HG03135 (cell line): Measurements from ENCODE around the gene STK33.

Experiments used
- ATAC-seq: cut with Tn5 transposase; IDR thresholded peaks from one replicate; pipeline ENCODE4 v1.9.1; 2021; ENCODE audit warnings: mild to moderate bottlenecking, moderate library complexity; ENCODE audit not compliant: unreplicated experiment

The STK33 gene

DNA sequence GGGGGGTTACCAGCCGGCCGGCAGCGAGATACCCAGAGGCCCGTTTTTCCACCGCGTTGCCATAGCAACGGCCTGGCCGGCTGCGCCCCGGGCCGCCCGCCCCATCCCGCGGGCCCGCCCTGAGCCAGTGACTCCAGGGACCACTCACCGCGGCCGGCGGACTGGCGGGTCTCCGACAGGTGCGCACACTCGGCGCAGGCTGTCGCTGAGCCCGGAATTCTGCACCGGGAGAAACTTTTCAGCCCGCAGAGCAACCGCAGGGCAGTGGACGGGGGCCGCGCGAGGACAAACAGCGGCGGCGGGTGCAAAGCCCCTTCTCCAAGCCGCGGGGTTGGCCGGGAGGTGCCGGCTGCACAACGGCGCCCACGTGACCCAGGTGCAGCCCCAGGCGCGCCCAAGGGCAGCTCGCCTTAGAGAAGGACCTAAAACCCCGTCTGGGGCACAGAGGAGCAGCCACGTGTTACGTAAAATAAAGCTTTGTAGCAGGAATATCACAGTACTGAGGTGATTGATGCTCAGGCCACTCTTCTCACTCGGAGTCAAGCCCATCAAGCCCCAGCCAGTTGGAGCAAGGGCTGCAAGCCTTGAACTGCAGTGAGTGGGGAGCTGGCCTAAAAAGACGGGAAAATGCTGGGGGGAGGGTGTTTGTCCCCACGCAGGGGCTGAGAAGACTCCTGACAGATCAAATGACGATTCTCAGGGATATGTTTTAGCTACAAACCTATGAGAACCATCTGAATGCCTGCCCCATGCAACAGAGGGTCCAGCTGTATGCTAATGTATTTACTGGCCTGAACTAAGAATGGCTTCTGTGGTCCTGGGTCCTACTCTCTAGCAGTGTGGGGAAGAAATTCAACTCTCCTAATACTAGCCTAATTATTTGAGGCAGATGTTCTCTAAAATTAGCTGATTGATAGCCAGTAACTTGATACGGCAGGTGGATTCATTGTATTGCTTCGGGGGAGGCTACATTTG, at the start of gene STK33:
Gene STK33, minus strand, starts transcription at position 294 of the 975 bp plus-strand sequence. CDS start 119,323 bp downstream, outside the sequence.
- peak; percentile 91 for ATAC-seq

DNA sequence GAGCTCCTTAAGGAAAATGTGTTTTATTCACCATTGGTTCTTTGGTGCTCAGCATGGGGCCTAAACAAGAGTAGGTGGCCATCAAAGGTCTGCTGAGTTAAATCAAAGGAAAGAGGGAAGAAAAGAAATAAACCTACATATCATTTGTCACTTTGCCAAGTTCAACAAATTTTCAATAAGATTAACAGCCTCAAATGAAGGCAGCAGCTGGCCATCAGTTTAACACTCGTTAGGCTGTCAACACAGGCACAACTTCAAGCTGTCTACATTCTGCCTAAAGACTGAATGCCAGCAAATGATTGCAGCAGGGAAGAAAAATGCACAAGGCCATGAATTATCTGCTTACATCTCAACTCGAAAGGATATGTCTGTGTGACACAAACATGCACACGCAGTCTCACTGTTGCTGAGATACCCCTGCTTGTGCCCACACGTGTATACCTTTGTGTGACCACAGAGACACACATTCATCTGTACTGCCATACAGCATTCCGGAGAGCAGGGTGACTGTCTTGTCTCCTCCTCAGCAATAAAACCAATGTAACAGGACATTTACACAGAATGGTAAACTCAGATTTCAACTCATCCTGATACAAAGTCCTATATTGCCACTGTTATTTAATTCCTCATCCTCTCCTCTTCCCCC, 48.3 kb upstream of the STK33 start:
- no peak for ATAC-seq

DNA sequence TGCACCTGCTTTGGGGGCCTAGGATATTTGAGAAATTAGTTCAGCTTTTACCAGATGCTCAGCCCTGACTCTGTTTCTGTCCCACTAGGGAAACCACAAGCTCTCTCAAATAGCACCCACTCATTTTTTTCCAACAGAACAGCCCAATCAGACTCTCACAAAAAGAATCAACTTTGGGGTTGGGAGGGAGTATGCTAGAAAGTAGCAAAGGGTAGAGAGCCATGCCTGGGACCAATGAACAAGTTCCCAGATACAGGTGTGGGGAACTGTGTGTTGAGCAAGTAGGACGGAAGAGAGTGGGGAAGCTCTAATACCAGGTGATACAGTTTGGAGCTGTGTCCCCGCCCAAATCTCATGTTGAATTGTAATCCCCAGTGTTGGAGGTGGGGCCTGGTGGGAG, 47.3 kb upstream of the STK33 start:
- ATAC-seq: no peak

DNA sequence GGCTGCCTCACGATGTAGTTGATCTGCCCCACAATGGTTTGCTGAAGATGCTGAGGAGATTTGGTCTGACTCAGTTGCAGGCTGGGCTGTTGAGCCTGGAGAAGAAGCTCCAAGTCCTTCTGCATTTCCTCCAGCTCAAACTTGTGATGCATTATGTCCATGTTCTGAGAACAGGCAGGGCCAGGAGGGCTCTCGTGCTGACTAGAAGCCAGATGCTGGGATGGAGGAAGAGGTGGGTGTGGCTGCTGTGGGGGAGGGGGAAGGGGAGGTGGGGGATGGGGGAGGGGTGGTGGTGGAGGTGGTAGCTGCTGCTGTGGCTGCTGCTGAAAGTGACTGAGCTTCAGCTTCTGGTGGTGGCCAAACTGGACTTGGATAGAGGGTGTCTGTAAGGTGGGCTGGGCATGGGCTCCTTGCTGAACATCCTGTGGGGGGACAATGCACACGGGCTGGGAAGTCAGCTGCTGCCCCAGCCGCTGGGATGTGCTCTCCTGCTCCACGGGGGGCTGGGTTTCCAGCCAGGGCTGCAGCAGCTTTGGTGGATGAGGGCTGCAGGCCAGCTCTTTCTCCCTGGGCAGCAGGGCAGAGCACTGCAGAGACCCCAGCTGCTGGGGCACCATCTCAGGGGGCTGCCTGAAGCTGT, 46.4 kb upstream of the STK33 start:
- no peak for ATAC-seq

DNA sequence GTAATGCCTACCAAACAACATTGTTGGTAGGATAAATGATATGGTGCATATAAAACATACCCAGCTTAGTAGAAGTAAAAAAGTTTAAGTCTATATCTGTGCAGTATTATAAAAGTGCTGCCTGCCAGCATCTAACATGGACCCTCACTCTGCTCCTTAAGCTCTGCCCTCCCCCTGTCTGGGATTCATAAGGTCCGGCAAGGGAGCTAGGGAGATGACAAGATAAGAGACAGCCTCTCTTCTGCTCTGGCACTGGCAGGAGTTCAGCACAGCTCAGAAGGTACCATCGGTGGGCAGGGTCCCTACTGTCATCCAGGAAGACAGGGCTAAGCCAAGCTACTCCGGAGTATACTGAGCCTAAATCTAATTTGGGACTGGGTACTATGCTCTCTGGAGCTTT, 45.6 kb upstream of the STK33 start:
- no peak for ATAC-seq

DNA sequence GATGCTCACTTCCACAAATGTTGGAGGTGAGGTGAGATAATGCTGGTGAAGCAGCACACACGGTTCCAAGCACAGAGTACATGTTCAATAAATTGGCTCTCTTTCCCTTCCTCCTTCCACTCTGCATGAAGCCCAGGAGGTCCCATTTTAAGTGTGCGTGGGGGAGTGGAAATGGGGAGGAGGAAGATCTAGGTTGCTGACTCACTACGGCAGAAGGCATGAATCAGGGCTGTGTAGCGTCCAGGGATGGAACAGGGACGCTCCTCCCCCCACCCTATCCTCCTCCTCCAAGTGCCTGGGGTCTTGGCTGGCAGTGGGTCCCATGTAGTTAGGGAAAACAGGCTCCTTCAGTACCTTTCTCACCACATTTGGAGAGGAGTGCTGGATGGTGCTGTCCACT, 44.3 kb upstream of the STK33 start:
- no peak for ATAC-seq

DNA sequence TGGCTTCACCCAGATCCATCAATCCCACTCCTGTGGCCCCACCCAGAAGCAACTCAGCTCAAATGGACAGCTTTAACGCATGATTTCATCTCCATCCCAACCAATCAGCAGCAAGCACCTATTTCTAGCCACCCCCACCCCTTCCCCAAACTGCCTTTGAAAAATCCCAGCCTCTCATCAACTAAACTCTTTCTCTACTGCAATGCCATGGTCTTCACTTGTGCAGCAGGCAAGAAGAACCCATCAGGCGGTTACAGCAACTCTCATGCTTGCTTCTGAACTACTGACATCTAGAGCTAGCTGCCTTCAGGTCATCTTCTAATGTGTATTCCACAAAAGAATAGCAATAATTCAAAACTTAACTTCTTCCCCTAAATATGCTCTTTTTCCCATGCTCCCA, 42.1 kb upstream of the STK33 start:
- ATAC-seq: no peak

DNA sequence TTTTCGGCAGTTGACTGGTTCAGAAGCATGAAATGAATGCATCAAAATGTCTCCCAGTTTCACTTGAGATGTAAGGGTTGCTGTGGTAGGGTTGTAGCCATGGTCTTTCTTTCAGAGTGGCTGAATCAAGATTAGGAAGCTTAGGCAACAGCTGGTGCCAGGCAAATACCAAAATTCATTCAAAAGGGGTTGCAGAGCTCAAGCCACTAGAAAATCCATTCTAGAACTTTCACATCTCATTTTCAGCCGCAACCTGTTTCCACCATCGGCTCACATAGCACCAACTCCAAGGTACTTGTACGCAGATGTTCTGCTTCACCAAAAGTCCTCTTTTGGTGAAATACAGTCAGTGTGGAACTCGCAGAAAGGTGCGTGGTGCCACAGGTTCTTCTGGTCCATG, 40.5 kb upstream of the STK33 start:
- ATAC-seq: no peak

DNA sequence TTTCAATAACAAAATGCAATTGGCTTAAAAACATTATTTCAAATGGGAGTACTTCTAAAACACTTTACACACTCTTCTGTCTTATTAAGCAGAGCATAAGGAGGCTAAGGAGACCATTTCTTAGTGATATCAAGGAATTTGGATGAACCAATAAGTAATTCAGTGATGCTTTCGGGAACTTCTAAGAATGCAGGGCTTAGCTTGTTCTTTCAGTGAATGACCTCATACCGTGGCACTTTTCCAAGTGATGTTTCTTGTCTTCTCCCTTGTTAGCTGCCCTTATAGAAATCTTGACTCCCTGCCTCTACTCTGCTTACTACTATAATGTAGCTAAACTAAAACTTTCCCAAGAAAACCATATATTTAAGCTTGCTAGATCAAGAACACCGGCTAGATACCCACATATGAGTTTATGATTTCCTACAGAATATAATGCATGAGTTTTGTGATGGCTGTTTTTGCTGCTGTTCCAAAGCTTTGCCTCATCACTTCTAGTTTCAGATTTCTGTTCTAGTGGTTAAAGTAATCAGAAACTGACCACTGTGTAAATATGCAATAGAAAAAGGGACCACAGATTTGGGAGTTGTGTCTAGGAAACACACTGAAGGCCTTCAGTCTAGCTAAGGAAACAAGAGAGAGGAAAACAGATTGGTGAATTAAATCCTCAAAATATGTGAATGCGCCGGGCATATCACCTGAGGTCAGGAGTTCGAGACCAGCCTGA, 37.5 kb upstream of the STK33 start:
- ATAC-seq: no peak

DNA sequence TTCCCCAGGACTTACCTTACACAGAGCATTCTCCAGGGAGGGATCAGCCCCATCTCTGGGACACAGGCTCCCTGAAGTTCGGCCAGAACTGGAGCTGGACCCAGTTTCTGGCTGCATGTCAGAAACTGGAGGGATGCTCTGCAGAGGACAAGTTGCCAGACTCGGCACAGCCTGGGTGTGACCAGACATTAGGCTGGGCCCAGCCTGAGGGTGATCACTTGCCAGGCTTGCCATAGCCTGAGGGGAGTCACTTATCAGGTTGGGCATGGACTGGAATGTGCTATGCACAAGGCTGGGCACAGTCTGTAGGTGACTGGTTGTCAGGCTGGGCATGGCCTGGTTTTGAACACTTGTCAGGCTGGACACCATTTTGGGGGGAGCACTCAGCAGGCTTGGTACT, 30.7 kb upstream of the STK33 start:
- no peak for ATAC-seq

DNA sequence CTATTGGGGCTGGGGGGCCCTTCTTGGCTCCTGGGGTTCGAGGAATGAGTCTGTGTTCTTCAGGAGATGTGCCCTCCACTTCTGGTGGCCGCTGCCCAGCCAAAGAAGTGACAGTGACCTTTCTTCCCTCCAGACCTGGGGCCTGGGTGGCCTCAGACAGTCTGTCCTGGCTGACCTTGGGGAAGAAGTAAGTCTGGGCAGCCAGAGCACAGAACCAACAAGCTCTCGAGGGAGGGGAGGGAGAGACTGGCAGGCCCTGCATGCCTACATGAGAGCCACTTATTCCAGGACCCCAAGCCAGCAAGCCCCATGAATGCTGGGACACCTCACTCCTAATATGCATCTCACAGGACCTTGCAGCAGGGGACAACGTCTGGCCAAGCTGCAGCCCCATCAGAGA, 27.1 kb upstream of the STK33 start:
- ATAC-seq: no peak

DNA sequence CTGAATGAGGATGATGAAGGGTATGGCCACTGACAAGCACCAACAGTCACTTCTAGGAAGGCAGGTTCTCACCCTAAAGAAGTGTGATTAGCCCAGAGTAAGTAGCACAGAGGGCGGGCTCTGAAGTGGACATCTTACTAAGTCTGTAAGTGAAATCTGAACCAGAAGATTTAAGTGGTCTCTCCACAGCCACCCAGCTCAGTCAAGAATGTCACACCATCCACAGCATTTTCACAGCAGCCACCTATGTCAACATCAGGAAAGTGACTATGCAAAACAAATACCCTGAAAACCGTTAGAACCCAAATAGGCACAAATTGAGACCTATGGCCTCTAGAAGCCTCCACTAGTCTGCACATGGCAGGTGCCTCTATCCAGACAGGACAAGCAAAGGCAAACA, 23.0 kb upstream of the STK33 start:
- ATAC-seq: no peak

DNA sequence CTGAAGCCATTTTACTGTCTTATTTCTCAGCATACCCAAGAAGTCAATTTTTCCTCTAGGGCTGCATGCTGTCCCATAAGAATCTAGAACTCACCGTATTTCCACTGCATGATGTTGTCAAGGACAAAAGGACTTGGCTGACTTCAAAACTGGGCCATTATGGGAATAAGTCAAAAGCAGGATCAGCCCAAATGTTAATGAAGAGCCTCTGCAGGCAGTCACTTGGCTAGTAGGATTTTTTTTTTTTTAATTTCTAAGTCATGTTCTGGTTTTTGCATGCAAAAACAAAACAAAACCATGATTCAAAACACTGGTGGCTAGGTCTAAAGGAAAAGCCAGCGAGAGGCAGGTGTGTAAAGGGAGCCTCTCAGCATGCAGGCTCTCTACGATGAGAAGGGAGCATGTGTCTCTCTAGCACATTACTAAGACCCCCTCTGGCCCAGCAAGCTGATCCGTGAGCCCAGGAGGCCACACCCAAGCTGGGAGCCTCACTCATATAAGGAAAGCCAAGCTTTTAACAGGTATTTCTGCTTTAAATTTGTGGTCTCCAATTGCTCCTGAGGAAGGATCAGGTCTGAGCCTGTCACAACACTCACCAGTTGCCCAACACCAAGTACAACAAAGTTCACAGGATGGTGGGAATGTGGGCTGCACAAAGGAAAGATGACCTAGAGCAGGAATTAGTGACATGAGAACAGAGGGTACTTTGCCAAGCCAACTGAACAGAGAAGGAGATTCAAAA, 21.4 kb upstream of the STK33 start:
- no peak for ATAC-seq

DNA sequence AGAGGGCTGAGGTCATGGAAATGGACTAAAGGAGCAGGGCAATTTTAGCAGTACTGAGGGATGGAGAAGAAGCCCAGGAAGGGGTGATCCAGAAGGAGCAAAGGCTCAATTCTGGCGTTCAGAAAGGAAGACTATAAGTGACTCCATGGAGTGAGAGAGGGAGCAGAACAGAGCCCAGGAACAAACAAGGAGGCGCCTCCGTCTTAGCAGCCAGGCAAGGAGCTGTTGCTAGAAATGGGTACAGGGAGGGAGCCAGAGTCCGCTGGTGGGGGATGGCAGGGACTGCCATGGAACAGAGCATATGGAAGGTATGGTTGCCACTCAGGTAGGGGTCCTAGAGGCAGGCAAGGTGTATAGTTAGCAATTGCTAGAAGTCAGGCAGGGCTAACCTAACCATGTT, 20.5 kb upstream of the STK33 start:
- no peak for ATAC-seq

DNA sequence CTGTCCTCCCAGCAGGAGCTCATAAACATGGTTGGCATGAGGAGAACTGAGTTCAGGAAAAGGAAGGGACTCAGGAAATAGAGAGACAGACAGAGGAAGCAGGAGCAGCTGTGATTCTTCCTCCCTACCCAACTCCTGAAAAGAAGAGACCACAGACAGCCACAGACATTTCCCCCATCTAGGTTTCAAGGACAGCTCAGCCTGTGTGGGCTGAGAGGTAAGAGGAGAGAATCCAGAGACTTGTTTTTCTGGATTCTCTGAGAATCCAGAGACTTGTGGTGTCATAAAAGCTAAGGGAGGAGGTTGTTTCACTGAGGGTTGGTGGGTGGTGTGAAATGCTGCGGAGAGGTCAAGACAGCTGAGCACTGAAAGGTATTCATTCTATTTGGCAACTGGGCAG, 19.0 kb upstream of the STK33 start:
- ATAC-seq: no peak

DNA sequence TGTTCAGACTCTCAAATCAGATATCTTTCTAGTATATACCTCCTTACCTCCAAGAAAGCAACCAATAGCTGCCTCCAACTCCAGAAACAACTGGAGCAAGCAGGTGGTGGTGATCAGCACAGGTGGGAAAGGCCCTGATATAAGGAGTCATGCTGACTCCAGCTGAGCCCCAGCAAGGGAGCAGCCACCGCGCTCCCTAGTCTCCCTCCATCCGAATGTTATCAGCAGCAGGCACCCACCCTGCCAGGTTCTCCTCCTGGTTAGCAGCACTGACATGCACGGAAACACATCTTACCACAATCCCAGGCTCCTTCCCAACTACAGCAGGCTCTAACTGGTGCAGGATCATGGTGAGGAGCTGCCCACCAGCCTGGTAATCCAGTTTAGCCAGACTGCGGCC, 18.5 kb upstream of the STK33 start:
- no peak for ATAC-seq

DNA sequence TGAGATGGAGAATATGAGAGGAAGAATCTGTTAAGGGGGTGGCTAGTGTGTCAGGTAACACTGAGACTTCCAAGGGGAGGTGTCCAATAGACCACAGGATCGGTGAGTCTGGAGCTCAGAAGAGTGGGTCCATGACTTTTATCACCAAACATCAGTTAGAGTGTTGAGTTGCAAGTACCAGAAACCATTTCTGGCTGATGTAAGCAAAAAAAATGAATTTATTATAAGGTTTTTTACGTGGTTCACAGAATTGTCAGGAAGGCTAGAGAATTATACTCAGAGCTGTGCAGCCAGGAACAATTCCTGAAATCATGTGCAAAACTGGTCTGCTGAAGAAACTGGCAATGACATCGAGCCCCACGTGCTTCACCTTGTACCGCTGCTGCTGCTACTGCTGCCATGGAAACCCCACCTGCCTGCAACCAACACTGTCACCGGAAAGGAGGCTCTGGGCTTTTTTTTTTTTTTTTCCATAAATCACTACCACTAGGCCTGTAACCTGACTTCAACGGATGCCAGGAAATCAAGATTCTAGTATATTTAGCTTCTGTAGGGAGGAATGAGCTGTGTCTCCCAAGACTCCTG, 16.6 kb upstream of the STK33 start:
- ATAC-seq: no peak

DNA sequence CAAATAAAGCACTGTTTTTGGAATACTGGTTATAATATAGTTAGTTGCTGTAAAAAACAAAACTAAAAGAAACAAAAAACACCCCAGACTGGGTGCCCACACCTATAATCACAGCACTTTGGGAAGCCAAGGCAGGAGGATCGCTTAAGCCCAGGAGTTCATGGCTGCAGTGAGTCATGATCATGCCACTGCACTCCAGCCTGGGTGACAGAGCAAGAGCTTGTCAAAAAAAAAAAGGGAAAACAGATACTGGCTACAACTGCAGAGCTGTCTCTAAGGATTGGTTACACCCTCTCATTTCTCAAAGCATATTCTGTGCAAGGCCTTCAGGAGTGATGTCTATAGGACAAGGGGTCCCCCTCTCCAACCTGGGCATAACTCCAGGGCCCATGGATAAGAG, 14.6 kb upstream of the STK33 start:
- ATAC-seq: no peak

DNA sequence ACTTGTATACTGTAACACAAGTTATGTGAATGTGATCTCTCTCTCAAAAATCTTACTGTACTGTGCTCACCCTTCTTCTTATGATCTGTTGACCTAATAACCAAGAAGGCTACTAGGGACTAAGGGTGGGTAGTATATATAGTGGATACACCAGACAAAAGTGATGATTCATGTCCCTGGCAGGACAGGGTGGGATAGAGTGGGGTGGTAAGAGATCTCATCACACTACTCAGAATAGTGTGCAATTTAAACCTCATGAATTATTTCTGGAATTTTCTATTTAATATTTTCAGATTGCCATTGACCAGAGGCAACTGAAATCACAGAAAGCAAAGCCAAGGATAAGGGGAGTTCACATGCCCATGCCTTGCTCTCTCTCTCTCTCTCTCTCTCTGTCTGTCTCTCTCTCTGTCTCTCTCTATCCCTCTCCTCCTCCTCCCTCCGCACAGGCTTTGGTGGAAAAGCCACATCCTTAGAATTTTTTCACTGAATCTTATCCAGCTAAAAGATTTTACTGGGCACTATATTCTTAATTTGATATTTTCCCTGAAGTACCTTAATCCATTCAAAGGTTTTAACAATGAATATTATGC, 12.0 kb upstream of the STK33 start:
- no peak for ATAC-seq
